ENCODE results near the gene SFTPD. TPM values are rescaled to one million over a fixed set of nuclear protein-coding genes. Genes with fewer than 3 reads are reported as not detected.
A peak's percentile ranks its signal among the peaks of the same experiment; 100 is the strongest.
"Not testable (repeated sequence)": the region's sequence is repeated elsewhere in the genome, so short reads cannot be mapped to it uniquely, and the experiment has no call there.

Gene SFTPD
- total RNA-seq, 1 experiment from 2014 or later = not detected

GRCh38 chr10:79926037-79926436 lies 22.9 kb downstream of the SFTPD start:
- DNase-seq (ENCODE audit: low read depth) = no peak

GRCh38 chr10:79925614-79926013 lies 23.3 kb downstream of the SFTPD start:
- DNase-seq (ENCODE audit: low read depth) = no peak

- DNase-seq (ENCODE audit: low read depth) = no peak
Observed at GRCh38 chr10:79923669-79924068, 25.2 kb downstream of the SFTPD start.

- DNase-seq (ENCODE audit: low read depth) = no peak
Observed at GRCh38 chr10:79923145-79923544, 25.8 kb downstream of the SFTPD start.

- DNase-seq (ENCODE audit: low read depth) = not testable (repeated sequence)
Observed at GRCh38 chr10:79922011-79922412, 26.9 kb downstream of the SFTPD start.

- not testable (repeated sequence) for DNase-seq (ENCODE audit: low read depth)
Observed at GRCh38 chr10:79915838-79916237, 33.1 kb downstream of the SFTPD start.

GRCh38 chr10:79914512-79914911 lies 34.4 kb downstream of the SFTPD start:
- DNase-seq (ENCODE audit: low read depth) = not testable (repeated sequence)

GRCh38 chr10:79910836-79911235 lies 38.1 kb downstream of the SFTPD start:
- DNase-seq (ENCODE audit: low read depth) = no peak

GRCh38 chr10:79910344-79910743 lies 38.6 kb downstream of the SFTPD start:
- DNase-seq (ENCODE audit: low read depth) = no peak

- peak; percentile 58 for DNase-seq (ENCODE audit: low read depth)
Observed at GRCh38 chr10:79905322-79906314, 43.3 kb downstream of the SFTPD start.

GRCh38 chr10:79904671-79905321 lies 44.1 kb downstream of the SFTPD start:
- peak; percentile 76 for DNase-seq (ENCODE audit: low read depth)

GRCh38 chr10:79901571-79901970 lies 47.3 kb downstream of the SFTPD start:
- not testable (repeated sequence) for DNase-seq (ENCODE audit: low read depth)

GRCh38 chr10:79898597-79899325 lies 50.1 kb downstream of the SFTPD start:
- no peak for DNase-seq (ENCODE audit: low read depth)

GRCh38 chr10:79892896-79893295 lies 56.0 kb downstream of the SFTPD start:
- not testable (repeated sequence) for DNase-seq (ENCODE audit: low read depth)

GRCh38 chr10:79890469-79890868 lies 58.4 kb downstream of the SFTPD start:
- DNase-seq (ENCODE audit: low read depth) = no peak

- not testable (repeated sequence) for DNase-seq (ENCODE audit: low read depth)
Observed at GRCh38 chr10:79888984-79889383, 59.9 kb downstream of the SFTPD start.

Other genes starting within 250 kb of the SFTPD start
- 0.34 and 0.58 TPM in 2 replicates for gene NUTM2B, start 245.9 kb downstream of the SFTPD start, total RNA-seq (2014; rRNA removed)
- gene NUTM2E, start 122.4 kb downstream of the SFTPD start, total RNA-seq (2014; rRNA removed) = 0.06 TPM in 1 of 2 replicates, not detected in the other
- gene TMEM254, start 129.6 kb upstream of the SFTPD start, total RNA-seq (2014; rRNA removed) = 9.1 and 11.7 TPM in 2 replicates
- not detected in 2 replicates for gene PLAC9, start 183.6 kb upstream of the SFTPD start, total RNA-seq (2014; rRNA removed)